HG03520 (cell line): ENCODE results near the gene DUSP11.
"Not testable (repeated sequence)": the region's sequence is repeated elsewhere in the genome, so short reads cannot be mapped to it uniquely, and the experiment has no call there.

ENCODE experiments used
- ATAC-seq: cut with Tn5 transposase; IDR thresholded peaks from one replicate; pipeline ENCODE4 v1.9.1; 2021; ENCODE audit warnings: mild to moderate bottlenecking, moderate library complexity; ENCODE audit not compliant: unreplicated experiment

Gene DUSP11

DNA sequence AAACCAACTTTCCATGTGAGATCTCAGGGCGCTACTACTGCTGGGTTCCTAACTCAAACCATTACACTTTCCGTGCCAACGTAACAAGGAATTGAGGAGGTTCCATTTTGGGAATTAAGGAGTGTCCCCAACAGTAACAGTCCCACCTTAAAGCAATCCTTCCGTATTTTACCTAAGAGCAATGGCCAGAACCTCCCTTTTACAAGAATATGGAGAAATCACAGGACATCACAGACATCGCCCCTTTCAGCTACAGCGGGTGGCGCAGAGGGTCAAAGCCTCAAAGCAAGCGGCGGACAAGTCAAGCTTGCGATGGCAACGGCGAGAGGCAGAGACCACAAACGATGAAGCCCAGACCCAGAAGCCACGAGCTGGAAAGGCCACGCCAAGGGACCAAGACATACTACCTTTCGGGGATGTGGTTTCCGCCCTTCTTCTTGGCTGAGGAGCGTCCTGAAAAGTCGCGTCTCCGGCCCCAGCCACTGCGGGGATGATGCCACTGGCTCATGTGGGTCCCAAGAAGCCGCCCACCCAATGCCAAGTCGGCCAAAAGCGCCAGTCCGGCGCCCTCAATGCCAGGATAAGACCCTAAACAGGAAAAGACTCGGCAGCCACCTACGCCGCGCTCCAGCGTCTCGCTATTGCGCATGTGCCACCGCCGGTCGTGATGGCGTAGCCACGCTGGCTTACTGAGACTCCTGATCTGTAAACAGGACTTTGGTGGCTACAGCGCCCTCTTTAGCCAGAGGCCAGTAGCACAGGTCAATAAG is at the start of gene DUSP11:
Gene DUSP11 (minus strand): TSS at position 637 of the 770 bp plus-strand sequence. CDS start 129 bp downstream, at position 508.
- ATAC-seq: peak; percentile 95

DNA sequence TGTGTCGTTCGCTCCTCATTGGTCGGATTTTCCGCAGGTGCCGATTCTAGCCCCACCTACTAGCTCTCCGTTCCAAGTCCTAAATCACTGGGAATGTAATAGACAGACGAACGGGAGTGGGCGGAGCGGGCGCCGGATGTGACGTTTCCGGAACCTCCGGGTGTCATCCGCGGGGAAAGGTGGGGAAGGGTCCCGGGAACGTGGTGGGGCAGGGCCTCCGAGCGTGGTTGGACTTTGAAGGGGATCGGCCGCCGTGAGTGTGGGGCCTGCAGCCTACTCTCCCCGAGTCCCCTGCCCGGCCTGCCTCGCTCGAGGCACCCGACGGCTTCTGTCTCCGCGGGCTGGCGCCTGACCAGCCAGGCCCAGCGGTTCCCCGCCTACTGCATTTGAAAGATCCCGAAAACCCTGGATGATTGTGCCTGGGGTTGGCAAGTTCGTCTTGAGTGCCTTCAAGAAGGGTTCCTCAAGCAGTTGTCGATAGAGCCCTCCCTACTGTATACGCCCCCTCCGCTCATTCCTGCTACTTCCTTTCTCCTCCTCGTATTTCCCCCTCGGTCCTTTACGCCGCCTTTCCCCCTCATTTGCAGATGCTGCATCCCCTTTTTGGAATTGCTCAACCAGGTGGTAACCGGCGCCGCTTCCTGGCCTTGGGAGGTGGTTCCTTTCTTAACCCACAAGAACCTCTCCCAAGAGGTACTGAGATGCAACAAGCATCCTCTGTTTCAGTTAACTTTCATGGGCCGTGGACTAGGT is 49.1 kb upstream of the DUSP11 start, which contains the start of gene STAMBP:
Gene STAMBP (plus strand): TSS at position 144 of the 753 bp plus-strand sequence. CDS start 1,896 bp downstream, outside the sequence.
- ATAC-seq: peak; percentile 75

DNA sequence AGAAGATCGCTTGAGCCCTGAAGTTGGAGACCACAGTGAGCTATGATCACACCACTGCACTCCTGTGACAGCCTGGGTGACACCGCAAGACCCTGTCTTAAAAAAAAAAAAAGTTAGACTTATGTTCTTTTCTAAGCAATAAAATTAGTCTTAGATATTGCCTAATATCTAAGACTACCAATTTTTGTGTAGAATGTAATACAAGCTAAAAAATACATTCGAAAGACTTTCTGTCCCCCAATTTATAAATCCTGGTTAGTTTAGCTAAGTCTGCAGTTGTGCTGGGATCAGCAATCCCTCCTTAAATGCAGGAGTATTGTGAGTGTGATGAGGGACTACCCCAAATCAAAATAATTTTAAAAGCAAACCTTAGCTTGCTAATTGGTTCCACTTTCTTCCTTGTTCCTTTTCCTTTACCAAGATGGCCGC is 48.5 kb upstream of the DUSP11 start:
- no peak for ATAC-seq

DNA sequence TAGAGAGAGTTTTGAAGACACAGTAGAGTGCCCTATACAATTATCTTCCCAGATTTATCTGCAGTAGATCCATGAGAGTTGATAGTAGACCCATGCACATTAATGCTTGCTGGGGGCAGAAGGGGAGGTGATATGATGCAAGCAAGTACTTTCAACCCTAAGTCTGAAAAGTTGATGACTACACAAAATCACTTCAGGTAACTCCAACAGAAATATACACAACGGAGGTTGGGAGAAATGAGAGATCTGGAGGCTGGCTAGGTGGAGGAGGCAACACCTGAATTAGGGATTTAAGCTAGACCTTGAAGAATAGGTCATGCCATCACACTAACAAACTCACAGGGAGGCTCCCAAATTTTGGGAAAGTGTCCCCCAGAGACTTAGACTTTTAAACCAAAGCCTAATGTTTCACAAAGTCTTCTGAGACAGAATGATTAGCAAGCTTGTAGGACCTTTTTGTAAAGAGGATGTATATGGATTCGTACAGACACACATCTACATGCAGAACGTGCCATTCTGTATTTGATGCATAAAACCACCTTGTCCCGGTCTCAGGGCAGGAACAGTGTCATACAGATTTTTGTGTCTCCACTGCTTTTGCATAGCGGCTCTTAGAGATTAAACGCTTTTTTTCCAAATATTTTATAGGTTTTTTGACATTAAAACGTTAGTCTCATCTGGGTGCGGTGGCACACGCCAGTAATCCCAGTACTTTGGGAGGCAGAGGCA is 47.9 kb upstream of the DUSP11 start:
- ATAC-seq: no peak

DNA sequence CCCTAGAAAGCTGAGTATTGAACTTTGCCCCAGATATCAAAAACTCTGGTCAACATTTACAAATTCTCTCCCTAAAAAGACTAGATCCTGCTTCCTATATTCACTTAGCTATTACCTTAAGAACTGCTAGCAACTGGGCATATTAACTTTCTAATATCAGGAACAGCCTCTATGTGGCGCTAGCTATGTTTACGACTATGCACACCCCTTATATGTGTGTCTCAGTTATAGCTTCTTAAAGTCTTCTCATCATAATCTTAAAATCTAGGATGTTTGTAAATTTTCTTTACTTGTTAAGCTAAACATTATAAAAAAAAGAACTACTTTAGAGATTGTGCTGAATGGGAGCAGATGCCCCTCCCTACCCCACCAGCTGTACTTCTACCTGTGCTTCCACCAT is 47.1 kb upstream of the DUSP11 start:
- no peak for ATAC-seq

DNA sequence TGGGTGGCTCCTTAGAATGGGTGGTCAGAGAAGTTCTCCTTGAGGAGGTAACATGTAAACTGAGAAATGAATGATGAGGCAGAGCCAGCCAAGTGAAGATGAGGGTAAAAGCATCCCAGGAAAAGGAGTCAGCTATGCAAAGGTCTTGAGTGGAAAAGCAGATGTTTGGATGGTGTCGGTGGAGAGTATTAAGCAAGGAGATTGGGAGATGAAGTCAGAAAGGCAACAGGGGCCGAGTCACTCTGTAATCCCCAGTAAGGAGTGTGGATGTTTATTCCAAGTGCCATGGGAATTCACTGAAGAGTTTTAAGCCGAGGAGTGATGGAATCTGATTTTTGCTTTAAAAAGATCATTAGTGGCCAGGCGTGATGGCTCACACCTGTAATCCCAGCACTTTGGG is 45.5 kb upstream of the DUSP11 start:
- ATAC-seq: no peak

DNA sequence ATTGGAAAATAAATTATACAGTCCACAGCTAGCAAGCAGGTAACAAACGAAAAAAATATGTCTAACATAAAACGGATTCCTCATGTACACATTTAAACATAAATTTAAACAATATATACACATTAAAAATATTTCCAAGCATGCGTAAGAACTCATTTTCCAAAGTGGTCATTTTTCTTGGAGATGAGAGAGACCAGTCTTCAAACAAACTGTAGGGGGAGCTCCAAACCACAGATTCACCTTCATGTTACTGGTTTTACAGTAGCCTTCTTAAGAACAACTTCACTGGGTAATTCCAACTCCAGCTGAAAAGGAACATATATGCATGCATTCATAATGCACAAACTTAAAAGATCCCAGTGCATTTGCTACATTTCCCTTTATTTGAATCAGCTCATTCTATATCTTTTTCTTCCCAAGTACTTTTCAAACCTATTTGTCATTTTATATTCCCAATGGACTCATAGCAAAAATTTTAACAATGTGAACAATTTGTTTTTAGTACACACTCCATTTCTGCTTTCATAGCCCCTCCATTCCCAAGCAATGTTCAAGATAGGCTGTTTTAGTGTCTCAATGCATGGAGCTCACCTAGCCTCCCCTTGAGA is 44.1 kb upstream of the DUSP11 start:
- ATAC-seq: no peak

DNA sequence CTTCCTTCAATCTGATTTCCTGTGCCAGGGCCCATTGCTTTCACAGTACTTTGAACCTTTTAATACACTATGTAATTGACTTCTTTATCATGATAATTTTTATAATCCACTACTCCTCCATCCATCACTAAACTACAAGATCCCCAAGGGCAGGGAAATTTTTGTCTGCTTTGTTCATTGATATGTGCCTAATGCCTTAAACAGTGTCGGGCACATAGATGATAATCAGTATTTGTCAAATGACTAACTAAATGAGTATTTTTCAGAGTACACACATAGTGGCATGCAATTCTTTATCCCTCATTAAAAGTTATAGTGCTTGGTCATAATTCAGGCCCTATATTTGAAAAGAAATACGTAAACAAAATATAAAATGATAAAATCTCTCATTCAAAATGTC is 43.5 kb upstream of the DUSP11 start:
- no peak for ATAC-seq

DNA sequence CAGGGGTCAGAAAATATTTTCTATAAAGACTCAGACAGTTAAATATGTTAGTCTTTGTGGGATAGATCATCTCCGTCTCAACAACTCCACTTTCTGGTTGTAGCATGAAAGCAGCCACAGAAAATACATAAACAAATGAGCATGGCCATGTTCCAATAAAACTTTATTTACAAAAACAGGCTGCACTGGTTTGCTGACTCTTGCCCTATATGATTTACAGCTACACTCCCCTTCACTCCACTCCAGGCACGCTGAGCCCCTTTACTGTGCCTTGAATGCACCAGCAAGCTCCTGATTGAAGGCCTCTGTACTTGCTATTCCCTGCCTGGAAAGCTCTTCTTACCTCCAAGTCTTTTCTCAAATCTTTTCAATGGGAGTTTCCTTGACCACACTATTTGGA is 43.1 kb upstream of the DUSP11 start:
- ATAC-seq: no peak

DNA sequence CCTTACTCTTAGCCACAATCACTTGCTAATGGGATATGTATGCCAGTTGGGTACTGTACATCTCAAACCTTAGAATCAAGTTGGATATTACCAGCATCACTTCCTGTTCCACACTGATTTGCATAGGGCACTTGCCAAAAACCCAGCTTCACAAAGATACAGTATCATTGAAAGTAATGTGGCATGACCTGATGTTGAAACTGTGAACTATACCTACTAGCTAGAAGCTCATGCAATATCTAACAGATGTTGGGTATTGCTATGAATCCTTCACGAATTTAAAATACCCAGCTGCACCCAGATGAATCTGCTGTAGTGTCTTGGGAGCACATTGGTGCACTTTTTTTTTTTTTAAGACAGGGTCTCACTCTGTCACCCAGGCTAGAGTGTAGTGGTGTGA is 42.4 kb upstream of the DUSP11 start:
- ATAC-seq: no peak

DNA sequence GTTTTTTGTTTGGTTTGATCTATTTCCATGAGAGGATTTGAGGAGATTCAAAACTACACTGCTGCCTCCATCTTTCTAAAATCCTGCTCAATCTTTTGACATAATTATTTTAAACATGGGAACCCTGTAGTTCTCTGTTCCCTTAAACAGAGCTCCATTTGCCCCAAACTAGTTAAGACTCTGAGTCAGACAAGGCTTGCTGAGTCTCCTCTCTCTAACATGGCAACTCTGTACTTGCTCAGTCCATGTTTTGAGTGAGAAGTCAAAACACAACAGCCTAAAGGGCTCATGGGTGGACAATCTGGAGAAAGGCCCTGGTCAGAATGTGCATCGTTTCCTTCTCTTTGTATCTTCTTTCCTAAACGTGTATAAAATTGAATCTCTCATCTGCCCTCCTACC is 41.8 kb upstream of the DUSP11 start:
- ATAC-seq: no peak

DNA sequence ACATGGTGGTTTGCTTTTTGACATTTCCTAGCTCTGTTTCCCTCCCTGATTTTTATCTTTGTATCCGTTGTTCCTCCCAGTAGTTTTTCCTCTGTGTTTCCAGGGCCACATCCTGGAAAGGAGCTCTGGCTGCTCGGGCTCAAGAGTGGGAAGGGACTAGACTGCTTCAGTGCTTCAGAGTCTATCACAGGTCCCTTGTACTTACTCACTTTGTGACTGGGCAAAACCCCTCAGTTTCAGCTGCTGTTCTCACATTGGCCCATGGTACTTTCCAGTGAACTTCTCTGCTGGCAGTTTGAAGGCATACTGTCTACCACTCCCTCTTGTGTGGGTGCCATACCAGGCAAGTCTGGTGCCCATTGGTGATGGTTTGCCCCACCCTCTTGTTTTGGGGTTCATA is 41.3 kb upstream of the DUSP11 start:
- ATAC-seq: peak; percentile 64

DNA sequence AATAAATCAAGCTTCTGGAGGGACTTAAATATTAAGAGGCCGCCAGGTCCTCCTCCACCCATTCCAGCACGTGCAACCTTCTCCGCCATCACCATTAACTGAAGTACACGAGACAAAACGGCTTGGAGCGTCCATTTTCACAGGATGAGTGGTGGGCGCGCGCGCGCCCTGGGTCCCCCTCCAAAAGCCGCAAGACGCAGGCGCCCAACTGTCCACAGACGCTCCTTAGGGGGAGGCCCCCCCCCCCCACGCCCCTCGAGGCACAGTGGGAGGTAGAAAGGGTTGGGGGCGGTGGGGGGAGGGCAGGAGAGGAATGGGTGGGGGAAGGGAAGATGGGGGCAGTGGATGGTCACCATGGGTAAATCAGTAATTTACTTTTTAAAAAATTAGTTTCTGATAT is 38.4 kb upstream of the DUSP11 start:
- no peak for ATAC-seq

DNA sequence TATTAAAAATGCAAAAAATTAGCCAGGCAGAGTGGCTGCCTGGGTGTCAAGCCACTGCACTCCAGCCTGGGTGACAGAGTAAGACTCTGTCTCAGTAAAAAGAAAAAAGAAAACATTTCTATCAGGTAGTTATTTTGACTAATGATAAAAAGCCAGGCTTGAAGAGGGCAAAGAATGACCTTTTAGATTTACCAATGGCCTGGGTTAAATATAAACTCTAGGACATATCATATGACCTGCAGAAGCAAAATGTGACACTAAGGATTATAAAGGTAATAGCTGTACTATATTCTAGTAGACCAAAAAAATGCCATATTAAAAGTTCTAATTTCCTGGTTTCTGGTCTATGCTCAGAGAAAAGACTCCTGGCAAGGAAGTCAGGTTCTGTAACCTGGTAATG is 32.7 kb upstream of the DUSP11 start:
- no peak for ATAC-seq

DNA sequence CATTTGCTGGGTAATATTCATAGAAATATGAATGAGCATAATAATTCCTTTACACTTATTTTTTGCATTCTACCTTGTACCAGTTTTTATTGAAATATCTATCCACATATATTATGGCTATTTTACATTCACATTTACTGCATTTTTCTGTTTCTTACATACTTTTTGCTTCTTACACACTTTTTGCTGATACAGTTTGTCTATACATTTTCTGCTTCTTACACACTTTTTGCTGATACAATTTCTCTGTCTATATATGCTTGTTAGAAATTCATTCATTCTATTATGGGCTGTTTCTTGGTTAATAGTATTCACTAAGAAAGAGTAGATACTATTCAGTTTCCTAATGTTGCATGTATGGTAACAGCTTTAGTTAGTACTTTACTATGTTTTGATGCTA is 32.0 kb upstream of the DUSP11 start:
- ATAC-seq: no peak

DNA sequence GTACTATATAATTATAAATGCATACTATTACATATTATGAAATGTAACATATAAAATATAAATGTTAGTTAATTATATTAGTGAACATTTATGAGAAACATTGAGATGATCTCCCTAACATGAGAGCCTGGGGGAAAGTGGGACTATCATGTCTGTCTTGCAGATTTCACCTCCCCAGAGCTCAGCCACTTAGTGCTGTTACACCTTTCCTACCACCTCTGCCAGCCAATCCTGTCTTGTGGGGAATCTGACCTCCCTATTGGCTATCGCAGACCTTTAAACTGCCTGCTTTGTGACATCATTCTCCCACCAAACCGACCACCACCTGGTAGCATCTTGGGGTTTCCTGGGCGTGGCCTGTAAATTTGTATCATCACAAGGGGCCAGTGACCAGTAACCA is 4.0 kb upstream of the DUSP11 start, which contains the start of gene C2orf78:
Gene C2orf78 (plus strand): TSS at position 301 of the 400 bp plus-strand sequence. CDS start 127 bp downstream, outside the sequence.
- not testable (repeated sequence) for ATAC-seq

DNA sequence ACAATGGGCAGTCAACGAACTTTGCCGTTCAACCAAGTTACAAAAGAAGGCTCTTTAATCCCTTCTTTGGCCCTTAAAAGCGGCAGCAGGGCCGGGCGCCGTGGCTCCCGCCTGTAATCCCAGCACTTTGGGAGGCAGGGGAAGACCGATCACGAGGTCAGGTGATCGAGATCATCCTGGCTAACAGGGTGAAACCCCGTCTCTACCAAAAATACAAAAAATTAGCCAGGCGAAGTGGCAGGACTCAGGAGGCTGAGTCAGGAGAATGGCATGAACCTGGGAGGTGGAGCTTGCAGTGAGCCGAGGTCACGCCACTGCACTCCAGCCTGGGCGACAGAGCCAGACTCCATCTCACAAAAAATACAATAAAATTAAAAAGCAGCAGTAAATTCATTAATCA is 3.5 kb upstream of the DUSP11 start:
- not testable (repeated sequence) for ATAC-seq

DNA sequence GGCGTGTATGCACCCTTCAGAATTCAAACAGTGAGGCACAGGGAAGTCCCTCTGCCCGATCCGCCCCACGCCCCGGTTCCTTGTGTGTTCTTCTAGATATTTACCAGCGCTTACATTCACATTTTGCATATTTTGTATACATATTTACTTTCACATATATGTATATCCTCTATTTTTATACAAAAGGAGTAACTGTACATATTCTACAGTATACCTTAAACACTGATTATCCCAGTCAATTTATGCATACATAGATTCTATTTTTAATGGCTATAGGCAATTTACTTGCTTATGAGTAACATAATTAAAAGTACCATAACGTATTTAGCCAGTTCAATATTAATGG is 307 bp upstream of the DUSP11 start:
- no peak for ATAC-seq

DNA sequence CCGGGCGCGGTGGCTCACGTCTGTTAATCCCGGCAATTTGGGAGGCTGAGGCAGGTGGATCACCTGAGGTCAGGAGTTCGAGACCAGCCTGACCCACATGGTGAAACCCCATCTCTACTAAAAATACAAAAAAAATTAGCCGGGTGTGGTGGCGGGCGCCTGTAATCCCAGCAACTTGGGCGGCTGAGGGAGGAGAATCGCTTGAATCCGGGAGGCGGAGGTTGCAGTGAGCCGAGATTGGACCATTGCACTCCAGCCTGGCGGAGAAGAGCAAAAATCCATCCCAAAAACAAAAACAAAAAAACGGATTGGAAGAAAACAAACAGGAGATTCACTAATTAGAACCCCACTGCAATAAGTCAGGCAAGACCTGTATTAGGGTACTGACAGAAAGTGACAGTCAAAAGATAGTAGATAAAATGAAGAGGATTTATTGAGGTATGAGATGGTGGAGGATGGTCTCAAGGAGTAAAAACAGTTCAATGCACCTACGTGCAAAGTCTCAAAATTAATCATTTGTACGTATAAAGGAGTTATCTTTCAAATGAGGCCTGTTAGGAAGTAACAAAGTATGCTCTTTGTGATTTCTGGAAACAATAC is 936 bp downstream of the DUSP11 start:
- not testable (repeated sequence) for ATAC-seq

DNA sequence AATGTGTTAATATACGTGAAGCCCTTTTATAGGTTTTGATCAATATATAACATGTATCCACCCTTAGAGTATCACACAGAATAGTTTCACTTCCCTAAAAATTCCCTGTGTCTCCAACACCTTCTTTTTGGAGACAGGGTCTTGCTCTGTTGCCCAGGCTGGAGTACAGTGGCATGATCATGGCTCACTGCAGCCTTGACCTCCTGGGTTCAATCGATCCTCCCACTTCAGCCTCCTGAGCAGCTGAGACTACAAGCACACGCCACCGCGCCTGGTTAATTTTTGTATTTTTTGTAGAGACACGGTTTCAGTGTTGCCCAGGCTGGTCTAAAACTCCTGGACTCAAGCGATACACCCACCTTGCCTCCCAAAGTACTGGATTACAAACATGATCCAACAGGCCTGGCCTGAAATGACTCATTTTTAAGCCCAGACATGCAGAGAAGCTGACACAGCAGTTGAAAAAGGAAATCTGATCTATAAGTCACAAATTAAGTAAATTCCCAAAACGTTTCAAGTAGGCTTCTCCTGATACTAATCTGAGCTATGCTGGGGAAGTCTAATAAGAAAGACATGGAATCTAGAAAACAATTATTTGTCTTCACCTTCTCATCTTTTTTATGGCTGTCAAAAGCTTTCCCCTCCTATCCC is 2.9 kb downstream of the DUSP11 start:
- ATAC-seq: no peak
